GM18868 (cell line): Measurements from ENCODE around the gene CRYBG2.
"Not testable (repeated sequence)": the region's sequence is repeated elsewhere in the genome, so short reads cannot be mapped to it uniquely, and the experiment has no call there.

Source experiments
- ATAC-seq: cut with Tn5 transposase; IDR thresholded peaks from one replicate; pipeline ENCODE4 v1.9.1; 2021; ENCODE audit warnings: mild to moderate bottlenecking, moderate library complexity; ENCODE audit not compliant: unreplicated experiment

Gene CRYBG2, protein sequence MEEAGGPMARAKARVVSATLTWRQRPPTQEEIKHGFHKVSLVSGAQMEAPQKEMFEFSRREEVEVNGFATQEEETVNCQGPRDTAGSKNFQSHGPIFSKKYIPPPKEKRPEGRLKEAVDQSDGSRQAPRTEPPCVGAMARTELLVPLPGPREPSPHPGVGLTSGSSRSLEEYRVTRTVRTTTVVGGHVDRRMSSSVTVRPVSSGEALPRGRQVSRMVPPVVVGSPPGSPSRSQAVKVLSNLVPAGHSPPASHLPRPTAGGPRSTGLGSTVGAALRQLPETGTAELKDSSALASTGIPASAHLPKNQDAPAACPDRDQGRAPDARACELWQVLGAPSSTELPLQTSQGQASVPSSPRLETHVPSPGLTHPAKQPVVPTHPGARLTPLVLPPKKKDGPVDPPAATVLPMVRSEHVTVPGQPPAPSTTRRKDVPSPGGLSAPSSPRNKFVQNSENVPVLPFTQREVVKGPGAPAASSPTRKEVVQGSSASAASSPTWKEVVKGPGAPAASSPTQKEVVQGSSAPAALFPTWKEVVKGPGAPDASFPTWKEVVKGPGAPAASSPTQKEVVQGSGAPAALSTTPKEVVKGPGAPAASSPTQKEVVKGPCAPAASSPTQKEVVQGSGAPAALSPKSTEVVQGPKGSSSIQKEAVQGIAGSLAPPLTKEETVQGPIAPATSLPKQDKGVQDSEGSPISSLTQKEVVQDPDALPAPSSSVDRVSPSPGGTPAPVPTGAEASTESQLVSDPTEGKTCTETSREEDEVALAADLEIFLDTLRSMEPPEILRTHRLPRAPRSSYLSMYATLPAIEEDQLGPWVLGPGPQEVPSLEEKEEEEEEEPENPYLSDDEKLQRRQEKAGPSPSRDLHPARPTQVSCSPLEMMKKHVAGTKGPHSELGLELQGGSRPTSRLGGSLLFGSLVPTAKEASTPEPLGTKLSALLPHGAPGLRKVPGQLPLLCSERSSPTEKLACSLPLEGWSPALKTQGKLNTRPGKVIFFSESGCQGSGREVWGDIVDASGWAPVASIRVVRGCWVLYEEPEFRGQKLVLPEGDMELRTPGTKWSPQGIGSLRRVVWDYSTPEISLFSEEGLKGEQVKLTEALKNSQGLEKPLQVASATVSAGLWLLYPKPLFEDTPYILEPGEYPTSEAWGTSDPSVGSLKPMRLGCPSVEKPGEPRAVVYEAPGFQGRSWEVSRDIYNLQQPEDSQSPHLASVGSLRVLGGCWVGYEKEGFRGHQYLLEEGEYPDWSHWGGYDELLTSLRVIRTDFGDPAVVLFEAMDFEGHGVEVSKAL (N-terminal part only)

DNA sequence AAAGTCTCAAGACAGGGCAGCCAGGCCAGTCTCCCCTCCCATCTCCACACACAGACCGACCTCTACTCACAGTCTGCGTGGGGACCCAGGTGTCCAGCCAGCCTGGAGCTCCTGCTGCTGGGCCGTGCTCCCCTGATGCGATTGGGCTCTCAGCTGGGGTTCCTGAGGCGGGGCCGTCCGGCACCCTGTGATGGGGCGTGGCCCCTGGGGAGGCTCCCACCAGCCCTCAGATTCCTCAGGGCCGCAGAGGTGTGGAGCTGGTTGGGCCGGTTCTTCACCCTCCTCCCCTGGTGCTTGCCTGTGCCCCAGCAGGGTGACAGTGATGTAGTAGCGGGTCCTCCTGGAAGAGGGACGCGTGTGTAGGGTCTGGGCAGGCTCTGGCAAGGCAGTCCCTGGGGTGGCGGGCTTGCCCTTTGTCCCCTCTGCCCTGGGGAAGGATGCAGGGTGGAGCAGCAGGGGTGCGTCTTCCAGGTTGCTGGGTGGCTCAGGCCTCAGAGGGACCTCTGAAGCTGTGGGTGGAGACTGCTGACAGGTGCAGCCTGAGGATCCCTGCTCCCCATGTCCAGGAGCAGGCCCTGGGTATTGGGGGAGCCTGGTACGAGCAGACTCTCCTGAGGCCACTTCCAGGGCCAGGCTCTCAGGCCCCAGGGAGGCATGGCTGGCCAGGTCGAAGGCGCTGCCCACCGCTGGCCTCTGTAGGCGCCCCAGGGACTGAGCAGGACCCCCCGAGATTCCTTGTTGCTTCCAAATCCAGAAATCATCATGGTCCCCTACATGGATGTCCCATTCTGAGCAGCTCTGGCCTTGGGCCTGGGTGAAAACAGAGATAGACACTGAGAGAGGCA lies at the start of gene CRYBG2:
CRYBG2 (minus strand) TSS at position 155 of the 845 bp plus-strand sequence. CDS start 7,473 bp downstream, outside the sequence.
- ATAC-seq, result no peak

DNA sequence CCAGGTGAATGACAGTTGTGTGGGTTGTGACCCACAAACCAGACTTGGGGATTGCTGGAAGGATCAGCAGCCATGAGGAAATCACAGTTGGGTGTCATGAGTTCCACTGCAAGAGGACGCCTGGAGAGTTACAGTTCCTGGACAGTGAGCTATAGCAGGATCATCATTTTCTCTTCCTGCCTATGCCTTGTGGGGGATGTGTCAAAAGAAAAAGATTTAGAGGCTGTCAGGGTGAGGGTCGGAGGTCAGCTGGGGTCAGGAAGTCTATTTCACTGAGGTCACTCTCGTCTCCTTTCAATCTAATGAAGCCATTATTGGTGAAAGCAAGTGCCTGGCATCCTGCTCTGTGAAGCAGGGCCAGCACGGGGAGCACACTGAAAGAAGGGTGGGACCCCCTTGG lies 49.7 kb upstream of the CRYBG2 start:
- ATAC-seq, result no peak

DNA sequence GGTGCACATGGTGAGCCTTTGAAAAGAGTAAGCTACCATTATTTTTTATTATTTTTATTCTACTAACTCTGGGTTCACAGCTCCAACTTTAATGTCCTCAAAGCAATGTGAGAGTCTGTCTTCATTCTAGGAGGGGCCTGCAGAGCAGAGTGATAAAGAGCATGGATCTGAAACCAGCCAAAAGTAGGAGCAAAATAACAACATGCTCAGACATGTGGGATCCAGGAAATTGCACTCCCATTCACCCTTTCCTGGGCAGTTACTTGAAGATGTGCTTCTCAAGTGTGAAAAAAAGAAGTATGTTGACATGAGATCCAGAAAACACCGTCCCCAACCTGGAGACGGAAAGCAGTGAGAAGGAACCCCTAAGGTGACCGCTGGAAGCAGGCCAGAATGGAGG lies 48.0 kb upstream of the CRYBG2 start:
- ATAC-seq, result no peak

DNA sequence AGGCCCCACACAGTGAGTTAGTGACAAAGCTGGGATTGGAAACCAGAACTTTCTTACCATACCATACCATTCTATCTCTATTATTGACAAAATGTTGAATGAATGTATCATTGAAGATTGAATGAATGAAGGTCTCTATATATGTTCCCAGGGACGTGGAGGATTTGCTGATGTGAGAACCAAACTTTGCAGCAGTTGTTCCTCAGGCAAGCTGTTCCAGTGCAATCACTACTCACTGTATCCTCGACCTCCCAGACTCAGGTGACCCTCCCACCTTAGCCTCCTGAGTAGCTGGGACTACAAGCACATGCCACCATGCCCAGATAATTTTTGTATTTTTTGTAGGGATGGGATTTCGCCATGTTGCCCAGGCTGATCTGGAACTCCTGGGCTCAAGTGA lies 45.1 kb upstream of the CRYBG2 start:
- ATAC-seq, result no peak

DNA sequence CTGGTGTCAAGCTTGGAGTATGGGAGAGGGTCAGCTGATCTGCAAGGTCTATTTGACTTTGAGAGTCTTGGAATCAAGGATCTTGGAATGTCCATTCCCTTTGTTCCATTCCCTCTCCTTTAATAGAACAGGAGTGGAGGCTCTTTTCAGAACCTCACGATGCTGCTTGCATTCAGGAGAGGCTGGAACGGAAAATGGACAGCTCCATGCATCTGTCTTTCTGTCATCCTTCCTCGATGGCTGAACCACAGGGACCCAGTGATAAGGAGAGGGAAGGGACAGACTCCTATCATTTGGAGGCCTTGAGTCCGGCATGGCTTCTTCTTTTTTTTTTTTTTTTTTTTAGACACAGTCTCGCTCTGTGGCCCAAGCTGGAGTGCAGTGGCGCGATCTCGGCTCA lies 41.8 kb upstream of the CRYBG2 start:
- ATAC-seq, result no peak

DNA sequence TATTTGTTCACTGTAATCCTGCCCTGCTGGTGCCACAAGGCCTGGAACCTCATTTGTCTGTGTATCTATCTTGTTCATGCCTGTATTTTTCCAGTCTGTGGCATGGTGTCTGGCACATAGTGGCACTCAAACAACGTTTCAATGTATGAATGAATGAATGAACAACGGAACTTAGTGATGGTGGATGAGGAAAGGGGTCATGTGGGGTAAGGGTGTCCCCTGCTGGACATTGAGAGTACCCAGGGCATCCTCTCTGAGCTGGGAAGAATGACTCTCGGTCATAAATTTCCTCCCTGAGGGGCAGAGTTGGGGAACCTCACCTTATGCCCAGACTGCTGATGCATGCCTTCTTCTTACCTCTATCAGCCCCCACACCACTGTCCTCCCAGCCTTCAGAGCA lies 37.5 kb upstream of the CRYBG2 start:
- ATAC-seq, result no peak

DNA sequence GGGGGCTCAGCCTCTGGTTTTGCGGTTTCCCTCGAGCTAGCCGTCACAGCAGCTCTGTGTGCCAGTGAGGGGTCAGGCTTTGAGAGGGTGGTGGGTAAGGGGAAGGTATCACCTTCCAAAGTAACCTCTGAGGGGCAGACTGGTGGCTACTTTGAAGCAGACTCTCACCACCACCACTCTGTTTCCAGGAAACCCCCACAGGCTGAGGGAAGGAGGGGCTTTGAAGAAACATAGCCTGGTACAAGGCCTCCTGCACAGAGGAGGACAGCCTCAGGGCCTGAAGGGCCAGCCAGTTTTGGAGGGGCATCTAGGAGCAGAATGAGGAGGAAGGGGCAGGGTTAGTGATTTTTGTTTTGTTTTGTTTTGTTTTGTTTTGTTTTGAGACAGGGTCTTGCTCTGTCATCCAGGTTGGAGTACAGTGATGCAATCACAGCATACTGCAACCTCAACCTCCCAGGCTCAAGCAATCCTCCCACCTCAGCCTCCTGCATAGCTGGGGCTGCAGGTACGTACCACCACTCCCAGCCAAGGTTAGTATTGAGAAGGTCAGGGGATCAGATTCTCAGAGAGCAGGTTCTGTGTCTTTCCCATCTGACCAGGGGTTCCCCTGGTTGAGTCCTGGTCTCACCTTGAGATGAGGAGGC lies 35.8 kb upstream of the CRYBG2 start:
- ATAC-seq, result no peak

DNA sequence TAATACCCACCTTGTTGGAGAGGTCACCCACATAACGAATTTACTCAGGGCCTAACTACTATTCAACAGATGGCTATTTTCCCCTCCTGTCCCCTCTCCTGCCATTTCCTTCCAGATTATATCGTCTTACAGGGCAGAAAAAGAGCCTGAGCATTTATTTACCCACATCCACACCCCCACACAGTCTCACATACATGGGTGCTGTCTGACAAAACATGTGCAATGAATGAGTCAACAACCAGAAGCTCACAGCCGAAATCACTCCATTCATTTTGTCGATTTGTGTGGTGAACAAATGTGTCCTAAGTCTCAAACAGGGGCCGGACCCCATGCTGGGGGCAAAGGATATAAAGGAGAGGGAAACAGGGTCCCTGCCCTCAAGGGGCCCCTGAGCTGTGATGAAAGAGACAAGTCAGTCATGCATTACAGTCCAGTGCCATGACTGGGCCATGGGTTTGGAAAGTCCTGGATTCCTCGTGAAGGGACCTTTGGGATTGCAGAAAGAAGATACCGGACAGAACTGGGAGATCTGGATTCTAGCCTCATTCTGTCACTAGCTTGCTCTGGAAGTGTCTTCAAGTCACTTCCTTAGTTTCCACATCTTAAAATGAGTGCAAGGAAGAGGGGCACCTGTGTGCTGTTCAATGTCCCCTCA lies 35.0 kb upstream of the CRYBG2 start:
- no peak for ATAC-seq

DNA sequence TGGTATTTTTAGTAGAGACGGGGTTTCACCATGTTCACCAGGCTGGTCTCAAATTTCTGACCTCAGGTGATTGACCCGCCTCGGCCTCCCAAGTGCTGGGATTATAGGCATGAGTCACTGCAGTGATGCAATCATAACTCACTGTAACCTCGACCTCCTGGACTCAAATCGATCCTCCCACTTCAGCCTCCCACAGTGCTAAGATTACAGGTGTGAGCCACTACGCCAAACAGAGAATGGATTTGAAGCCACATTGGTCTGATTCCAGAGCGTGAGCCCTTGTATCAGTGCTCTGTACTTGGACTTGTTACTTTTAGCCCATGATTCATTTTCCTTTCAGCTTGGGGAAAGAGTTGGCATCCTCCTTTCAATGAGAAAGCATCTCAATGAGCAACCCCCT lies 33.5 kb upstream of the CRYBG2 start:
- ATAC-seq, result no peak

DNA sequence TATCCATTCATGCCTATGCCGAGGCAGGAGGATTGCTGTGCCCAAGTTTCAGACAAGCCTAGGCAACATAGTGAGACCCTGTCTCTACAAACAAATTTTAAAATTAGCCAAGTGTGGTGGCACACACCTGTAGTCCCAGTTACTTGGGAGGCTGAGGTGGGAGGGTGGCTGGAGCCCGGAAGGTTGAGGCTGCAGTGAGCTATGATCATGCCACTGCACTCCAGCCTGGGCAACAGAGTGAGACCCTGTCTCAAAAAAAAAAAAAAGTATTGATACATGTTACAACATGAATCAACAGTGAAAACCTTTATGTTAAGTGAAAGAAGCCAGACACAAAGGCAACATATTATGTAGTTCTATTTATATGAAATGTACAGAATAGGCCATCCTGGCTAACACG lies 31.1 kb upstream of the CRYBG2 start:
- not testable (repeated sequence) for ATAC-seq

DNA sequence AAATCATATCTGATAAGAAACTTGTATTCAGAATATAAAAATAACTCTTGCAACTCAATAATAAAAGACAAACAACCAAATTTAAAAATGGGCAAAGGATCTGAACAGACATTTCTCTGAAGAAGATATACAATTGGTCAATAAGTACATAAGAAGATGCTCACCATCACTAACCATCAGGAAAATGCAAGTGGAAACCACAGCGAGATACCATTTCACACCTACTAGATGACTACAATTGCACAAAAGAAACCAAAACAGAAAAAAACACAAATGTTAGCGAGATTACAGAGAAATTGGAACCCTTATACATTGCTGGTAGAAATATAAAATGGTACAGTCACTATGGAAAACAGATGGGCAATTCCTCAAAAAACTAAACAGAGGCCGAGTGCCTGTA lies 30.1 kb upstream of the CRYBG2 start:
- no peak for ATAC-seq

DNA sequence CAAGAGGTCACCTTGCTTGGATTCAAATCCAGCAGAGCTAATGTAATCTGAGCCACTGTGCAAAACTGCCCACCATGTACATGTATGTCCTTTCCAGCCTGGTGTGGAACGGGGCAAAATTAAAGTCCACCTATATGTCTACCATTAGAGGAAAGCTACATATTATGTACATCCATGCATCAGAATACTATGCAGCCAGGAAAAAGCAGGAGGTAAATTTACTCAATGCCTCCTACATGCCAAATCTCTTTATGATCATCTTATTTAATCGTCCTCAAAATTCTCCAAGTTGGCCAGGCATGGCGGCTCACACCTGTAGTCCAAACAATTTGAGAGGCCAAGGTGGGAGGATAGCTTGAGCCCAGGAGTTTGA lies 24.9 kb upstream of the CRYBG2 start:
- no peak for ATAC-seq

DNA sequence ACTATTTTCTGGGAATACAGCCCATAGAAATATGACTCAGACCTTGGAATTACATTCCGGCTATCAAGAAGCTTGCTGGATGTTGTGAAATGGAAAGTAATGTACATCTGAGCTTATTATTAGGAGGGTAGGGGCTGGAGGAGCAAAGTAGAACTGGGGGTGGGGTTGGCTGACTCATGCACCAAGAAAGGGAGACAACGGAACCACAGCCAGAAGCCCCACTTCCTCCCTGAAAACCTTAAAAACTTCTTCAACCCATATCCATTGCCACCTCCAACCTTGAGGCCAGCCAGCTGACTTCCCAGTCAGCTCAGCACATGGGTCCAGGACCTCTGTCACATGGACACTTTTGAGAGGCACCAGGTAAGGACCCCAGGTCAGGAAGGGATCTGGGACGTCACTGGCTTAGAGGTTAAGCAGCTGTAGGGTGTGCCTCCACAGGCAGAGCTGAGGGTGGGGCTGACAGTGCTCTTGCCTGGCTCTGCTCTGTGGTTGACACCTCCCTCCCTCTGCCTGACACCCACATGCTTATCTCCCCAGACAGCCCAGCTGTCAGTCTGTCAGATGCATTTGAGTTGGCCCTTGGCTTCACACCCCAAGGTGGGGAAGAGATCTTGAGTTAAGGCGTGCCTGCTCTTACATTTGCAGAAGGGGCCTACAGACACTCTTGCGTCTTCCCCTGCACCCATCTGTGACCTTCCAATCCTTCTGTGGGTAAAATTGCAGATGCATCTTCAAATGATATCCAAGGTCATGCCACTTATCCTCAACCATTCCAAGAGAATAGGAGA lies 24.4 kb upstream of the CRYBG2 start:
- ATAC-seq, result peak; percentile 83

DNA sequence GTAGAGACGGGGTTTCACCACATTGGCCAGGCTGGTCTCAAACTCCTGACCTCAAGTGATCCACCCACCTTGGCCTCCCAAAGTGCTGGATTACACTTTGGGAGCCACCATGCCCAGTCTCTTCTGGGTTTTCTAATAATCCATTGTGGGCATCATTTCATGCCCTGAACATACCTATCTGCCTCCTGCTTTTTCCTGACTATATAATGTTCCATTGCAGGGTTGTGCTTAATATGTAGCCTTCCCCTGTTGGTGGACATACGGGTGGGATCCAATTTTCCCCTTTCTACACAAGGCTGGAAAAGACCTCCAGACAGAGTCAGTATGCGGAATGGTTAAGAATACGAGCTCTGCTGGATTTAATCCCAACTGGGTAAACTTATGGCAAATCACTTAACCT lies 22.1 kb upstream of the CRYBG2 start:
- no peak for ATAC-seq

DNA sequence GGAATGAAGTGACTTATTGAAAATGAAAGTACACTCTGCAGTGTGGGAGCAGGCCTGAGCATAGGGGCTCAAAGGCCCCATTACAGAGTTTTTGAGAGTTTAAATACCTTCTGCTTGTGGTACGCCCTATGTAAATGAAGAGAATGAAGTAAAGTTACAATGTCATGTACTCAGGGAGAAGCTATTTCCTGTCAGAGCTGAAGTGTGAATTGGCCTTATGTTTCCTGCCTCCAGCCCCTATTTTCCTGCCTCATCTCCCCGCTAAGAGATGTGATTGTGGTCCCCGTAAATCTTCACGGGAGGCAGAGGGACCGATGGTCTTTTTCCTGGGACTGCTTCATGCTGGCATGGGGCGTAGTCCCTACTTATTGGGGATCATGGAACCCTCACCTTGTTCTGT lies 21.2 kb upstream of the CRYBG2 start:
- no peak for ATAC-seq

DNA sequence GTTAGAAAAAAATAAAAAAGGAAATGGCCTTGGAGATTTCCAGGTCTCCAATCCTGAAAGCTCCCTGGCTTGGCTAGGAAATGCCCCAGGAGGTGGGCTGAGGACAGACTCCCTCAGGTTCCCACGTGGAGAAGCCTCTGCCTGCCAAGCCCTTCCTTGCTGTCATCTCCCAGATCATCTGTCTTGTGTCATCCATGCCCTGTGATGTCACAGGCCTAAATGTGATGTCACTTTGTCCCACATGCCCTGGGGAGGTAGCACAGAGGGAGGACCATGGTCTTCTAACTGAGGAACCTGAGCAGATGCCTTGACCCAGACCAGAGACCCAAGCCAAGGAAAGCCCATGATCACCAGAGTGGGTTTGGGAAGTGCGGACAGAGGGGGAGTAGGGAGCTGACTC lies 20.4 kb upstream of the CRYBG2 start:
- ATAC-seq, result not testable (repeated sequence)

DNA sequence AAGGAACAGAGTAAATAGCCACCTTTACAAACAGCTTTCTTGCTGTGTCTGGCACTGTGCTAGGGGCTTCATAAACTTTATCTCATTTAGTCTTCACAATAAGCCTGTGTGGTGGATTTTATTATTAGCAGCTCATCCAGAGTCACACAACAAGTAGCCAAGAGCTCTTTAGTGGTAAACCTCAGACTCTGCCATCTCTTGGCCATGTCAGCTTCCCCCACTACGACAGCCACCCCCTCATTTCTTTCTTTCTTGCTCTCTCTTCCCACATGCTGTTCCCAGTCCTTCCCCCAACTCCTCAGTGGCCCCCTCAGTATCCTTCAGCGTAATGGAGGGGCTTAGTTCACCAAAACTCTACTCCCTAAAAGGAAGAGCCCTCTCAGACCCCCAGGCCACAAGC lies 19.9 kb upstream of the CRYBG2 start:
- ATAC-seq, result no peak

DNA sequence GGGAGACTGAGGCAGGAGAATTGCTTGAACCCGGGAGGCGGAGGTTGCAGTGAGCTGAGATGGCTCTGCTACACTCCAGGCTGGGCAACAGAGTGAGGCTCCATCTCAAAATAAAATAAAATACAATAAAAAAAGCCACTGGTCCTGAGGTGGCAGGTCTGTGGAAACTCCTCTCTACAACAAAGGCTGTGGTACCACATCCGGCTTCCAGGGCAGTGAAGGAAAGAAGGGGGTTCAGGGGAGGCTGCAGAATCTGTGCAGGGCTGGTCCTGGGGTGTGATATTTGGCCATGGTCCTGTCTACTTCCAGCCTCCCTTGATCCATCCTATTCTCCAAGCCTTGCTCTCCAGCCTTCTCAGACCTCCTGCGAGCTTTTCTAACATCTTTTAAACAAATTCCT lies 19.4 kb upstream of the CRYBG2 start:
- no peak for ATAC-seq

DNA sequence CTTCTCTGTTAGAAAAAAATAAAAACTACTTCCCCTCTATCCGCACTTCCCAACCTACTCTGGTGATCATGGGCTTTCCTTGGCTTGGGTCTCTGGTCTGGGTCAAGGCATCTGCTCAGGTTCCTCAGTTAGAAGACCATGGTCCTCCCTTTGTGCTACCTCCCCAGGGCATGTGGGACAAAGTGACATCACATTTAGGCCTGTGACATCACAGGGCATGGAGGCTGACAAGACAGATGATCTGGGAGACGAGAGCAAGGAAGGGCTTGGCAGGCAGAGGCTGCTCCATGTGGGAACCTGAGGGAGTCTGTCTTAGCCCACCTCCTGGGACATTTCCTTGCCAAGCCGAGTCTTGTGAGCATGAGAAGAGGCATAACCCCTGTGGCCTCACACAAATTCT lies 18.7 kb upstream of the CRYBG2 start, which contains the start of gene ZNF683:
ZNF683 (minus strand) TSS at position 140 of the 400 bp plus-strand sequence. CDS start 4,179 bp downstream, outside the sequence.
- ATAC-seq, result not testable (repeated sequence)
